ENCODE results near the gene KBTBD4.

The KBTBD4 gene

DNA sequence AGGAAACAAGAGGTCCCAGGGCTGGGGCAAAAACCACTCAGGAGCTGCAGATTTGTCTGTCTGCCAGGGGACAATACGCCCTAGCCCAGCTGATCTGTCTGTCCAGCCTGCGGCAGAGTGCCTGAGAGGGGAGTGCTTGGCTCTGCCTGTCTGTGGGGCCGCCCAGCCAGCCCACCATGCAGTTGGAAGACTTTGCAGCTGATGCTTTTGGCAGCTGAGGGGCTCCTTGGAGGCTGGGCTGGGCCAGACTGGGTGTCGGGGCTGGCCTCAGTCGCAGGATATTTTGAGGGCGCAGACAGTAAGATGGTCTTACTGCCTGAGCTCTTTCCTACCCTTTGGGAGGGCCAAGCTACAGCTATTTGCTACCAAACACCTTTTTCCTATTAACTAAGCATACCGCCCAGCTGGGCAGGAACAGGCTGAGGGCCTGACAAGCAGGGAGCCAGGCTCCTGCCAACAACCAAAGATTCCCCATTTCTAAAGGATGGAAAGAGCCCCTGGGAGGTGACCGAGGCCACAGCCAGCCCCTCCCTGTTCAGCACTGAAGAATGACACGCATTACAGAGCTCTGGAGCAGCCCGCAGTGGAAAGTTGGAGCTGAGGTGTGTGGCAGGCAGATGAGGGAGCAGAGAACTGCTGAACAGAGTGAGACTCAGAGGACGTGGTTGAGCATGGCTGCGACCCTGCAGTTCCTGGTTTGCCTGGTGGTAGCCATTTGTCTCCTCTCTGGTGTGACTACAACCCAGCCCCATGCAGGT, 7.5 kb upstream of the KBTBD4 start, which contains the start of gene FAM180B:
Gene FAM180B, plus strand, starts transcription at position 581 of the 758 bp plus-strand sequence. Its CDS starts 91 bp downstream, at position 672.
- H3K4me3 ChIP-seq (ENCODE audit: low read depth, low read length): no peak within 1 kb of the TSS
- TF ChIP-seq, protein P1, sequence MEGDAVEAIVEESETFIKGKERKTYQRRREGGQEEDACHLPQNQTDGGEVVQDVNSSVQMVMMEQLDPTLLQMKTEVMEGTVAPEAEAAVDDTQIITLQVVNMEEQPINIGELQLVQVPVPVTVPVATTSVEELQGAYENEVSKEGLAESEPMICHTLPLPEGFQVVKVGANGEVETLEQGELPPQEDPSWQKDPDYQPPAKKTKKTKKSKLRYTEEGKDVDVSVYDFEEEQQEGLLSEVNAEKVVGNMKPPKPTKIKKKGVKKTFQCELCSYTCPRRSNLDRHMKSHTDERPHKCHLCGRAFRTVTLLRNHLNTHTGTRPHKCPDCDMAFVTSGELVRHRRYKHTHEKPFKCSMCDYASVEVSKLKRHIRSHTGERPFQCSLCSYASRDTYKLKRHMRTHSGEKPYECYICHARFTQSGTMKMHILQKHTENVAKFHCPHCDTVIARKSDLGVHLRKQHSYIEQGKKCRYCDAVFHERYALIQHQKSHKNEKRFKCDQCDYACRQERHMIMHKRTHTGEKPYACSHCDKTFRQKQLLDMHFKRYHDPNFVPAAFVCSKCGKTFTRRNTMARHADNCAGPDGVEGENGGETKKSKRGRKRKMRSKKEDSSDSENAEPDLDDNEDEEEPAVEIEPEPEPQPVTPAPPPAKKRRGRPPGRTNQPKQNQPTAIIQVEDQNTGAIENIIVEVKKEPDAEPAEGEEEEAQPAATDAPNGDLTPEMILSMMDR (IDR thresholded peaks at IDR 0.05; ENCODE audit: borderline replicate concordance, insufficient read depth, low read depth, low read length): no peak

DNA sequence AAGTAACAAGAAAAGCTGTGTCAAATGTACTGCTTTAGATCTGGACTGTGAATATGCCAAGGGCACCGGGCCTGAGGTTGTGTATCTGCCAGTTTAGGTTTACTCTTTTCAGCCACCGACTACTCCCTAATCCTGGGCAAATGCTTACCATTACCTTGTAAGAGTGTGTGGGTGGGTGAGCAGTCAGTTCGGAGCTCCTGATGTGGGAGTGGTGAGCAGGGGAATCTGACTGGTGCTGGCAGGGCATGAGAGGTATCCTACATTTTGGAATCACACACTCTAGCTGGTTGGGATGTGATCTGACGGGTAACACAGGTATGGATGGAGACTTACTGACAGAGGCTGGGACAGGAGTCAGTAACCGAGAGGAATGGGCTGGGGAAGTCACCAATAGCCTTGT, 5.1 kb upstream of the KBTBD4 start:
- TF ChIP-seq, protein P1 (IDR thresholded peaks at IDR 0.05; ENCODE audit: borderline replicate concordance, insufficient read depth, low read depth, low read length): no peak
- no peak overlapping the region for H3K4me3 ChIP-seq (ENCODE audit: low read depth, low read length)

DNA sequence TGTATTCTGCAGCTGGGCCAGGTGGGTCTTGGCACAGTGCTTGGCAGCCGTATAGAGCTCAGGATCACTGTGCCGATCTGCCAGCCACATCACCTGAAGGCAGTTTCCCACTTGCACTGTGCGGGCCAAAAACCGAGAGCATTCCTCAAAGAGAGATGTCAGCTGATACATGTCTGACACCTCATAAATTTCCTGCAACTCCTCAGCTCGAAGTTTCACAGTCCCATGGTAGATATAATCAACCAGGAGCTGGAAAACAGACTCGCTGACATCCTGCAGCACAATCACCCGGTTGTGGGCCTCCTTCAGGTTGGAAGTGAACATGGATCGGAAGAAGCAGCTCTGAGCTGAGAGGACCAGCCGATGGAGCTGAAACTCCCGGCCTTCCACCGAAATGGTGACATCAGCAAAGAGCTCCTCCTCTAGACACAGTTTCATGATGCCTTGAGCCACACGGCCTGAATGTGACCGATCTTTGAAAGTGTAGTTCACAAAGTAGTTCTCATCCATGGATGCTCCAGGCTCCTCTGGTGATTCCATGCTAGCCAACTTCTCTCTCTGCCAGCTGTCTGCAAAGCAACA, 1.2 kb downstream of the KBTBD4 start:
- TF ChIP-seq, protein P1 (IDR thresholded peaks at IDR 0.05; ENCODE audit: borderline replicate concordance, insufficient read depth, low read depth, low read length): no peak

DNA sequence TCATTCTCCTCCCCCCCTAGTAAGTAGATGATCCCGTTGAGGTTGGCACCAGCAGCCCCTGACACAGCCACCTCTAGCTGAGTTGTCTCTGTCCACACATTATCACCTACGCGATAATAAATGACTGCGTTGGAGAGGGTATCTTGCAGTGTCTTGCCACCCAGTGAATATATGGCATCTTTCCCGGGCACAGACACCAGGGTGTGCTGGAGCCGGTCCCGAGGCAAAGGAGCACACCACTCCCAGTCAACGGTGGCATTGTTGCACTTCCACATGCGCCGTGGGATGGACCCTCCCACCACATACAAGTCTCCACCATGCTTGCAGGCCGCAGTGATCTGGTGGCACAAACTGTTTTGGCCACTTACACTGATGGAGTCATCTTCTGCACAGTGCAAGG, 5.4 kb downstream of the KBTBD4 start:
- H3K4me3 ChIP-seq (ENCODE audit: low read depth, low read length): no peak overlapping the region
- TF ChIP-seq, protein P1 (IDR thresholded peaks at IDR 0.05; ENCODE audit: borderline replicate concordance, insufficient read depth, low read depth, low read length): no peak

More for the DNA sequence above, 1.2 kb downstream of the KBTBD4 start:
- no peak overlapping the region for H3K4me3 ChIP-seq (ENCODE audit: low read depth, low read length)

DNA sequence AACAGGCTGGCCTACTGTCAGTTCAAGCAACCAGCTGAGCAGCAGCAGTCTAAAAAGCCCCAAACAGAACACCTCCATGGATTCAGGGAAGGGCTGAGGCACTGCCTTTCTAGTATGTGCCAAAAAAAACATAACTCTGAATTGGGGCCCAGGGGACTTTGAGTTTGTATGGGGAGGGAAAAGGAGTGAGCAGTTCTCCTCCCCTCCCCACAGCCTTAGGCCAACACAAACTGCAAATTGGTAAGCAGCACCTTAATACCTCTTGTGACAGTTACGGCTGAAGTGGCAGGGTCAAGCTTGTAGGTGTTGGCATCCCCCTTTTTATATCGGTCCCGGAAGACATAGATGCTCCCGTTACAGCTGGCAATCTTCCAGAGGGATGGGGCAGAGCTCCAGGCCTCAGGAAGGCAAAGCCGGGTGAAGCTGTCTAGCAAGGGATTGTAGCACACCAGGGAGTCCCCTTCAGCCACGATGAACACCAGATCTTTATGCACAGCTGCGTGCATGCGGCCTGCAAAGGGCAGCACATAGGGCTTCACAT, 6.0 kb downstream of the KBTBD4 start:
- TF ChIP-seq, protein P1 (IDR thresholded peaks at IDR 0.05; ENCODE audit: borderline replicate concordance, insufficient read depth, low read depth, low read length): no peak
- H3K4me3 ChIP-seq (ENCODE audit: low read depth, low read length): no peak overlapping the region

DNA sequence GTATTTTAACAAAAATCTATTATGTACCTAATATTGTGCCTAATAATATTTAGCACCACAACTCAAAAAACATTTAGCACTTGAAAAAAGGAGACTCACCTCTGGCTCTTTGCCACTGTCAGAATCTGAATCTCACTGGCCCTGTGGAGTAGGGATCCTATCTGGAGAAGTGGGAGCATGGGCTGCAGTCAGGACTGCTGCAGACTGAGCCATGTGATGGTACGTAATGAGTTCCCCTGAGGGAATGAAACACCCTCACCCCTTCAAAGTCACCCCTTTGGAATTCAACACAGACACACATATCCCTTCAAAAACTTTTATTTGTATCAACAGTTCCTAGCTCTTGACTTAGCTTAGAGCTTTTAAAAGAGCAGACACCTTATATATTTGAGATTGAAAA, 6.9 kb downstream of the KBTBD4 start:
- TF ChIP-seq, protein P1 (IDR thresholded peaks at IDR 0.05; ENCODE audit: borderline replicate concordance, insufficient read depth, low read depth, low read length): no peak
- H3K4me3 ChIP-seq (ENCODE audit: low read depth, low read length): no peak overlapping the region
